Adrenal gland (tissue), 5 donors: ENCODE results near the gene TOX2.

Experiments used
- CTCF ChIP-seq, 6 experiments: fragments of 450-650 bp in 4 of 6; fragments of 200-600 bp in 2 of 6; sonication (generic) in 1 of 6; IDR thresholded peaks; 1 replicate in 5 of 6; 2 replicates in 1 of 6; pipeline versions ENCODE4 v1.5.1 to v1.8.0; 2016 to 2021; ENCODE audit warnings: antibody characterized with exemption in 6 of 6, mild to moderate bottlenecking in 2 of 6, moderate library complexity in 1 of 6
- POLR2A ChIP-seq, 2 donors: fragments of 450-650 bp; IDR thresholded peaks; one replicate each; pipeline ENCODE4 v1.6.1; 2017; ENCODE audit warnings: antibody characterized with exemption in 2 of 2, mild to moderate bottlenecking in 2 of 2, moderate library complexity in 1 of 2
- donor health status: DM: no; HTN: no; CAD: no.

- TF ChIP-seq CTCF (IDR thresholded peaks at IDR 0.05): no peak
- no peak for TF ChIP-seq POLR2A (IDR thresholded peaks at IDR 0.05)
These were observed 137.0 kb downstream of the TOX2 start for GRCh38 chr20:44051661-44052000.
